Endothelial cell of umbilical vein (primary cell): Measurements from ENCODE around the gene CALN1. TPM values are rescaled to one million over a fixed set of nuclear protein-coding genes. Genes with fewer than 3 reads are reported as not detected.

ENCODE experiments used
- BruUV-seq: library from RNA; stranded (reverse); fragments of 400-500 nt; replicated peaks from 2 replicates; lab custom pipeline; 2021; lab: Mats Ljungman, UMichigan
- CTCF ChIA-PET: fragments of 300-600, 350-600 bp; sonication (Branson Sonifier 250); formaldehyde crosslinking; loops from one replicate; lab custom pipeline; 2021; ENCODE audit warnings: antibody characterized with exemption, inconsistent platforms; lab: Charles Lee
- POLR2A ChIA-PET: fragments of 300-600, 350-600 bp; sonication (Branson Sonifier 250); formaldehyde crosslinking; loops from one replicate; lab custom pipeline; 2021; ENCODE audit warnings: antibody characterized with exemption, inconsistent platforms; lab: Charles Lee
- DNase-seq: peaks from one replicate; pipeline ENCODE4 v3.0.0-alpha.2; 2011; ENCODE audit warnings: low read depth, low spot score
- FAIRE-seq: peaks from 2 replicates; lab custom pipeline; 2011; peaks lifted over from hg19 to GRCh38; lab: Jason Lieb, UNC
- H2AFZ ChIP-seq: 2 replicates; pipeline ENCODE4 v1.6.0; 2012; ENCODE audit warnings: low read depth, low read length, control low read depth, inconsistent platforms
- H3K27ac ChIP-seq: 2 replicates; pipeline ENCODE4 v1.5.1; 2011; ENCODE audit warnings: low read depth, mild to moderate bottlenecking, control low read depth, low read length, moderate library complexity; ENCODE audit not compliant: insufficient read depth
- H3K27me3 ChIP-seq, 2 experiments: 2 replicates each; pipeline versions ENCODE4 v1.6.0 to v1.6.1; 2011; ENCODE audit warnings: low read length in 2 of 2, mixed read lengths in 1 of 2; ENCODE audit not compliant: control insufficient read depth in 2 of 2, insufficient read depth in 2 of 2
- H3K36me3 ChIP-seq, 2 experiments: 2 replicates in 1 of 2; 3 replicates in 1 of 2; pipeline ENCODE4 v1.5.1; 2011; ENCODE audit warnings: low read length in 2 of 2, mild to moderate bottlenecking in 1 of 2, moderate library complexity in 1 of 2; ENCODE audit not compliant: control insufficient read depth in 2 of 2, insufficient read depth in 2 of 2; ENCODE audit errors: extremely low read depth in 1 of 2
- H3K4me1 ChIP-seq: 3 replicates; pipeline ENCODE4 v1.5.1; 2011; ENCODE audit warnings: mild to moderate bottlenecking, low read length; ENCODE audit not compliant: control insufficient read depth, insufficient read depth; ENCODE audit errors: extremely low read depth
- H3K4me2 ChIP-seq: 2 replicates; pipeline ENCODE4 v1.6.1; 2011; ENCODE audit warnings: low read length, control low read depth, mixed read lengths; ENCODE audit not compliant: insufficient read depth
- H3K4me3 ChIP-seq, 3 experiments: fragments of 200-600 bp in 1 of 3; sonication (generic), shearing (Covaris generic) in 1 of 3; replicated peaks in 1 of 3; 2 replicates each; pipeline ENCODE4 v1.5.1; 2011 to 2016; ENCODE audit warnings: control low read depth in 3 of 3, low read length in 3 of 3, mild to moderate bottlenecking in 2 of 3, inconsistent platforms in 1 of 3, low read depth in 1 of 3, moderate library complexity in 1 of 3; ENCODE audit not compliant: insufficient read depth in 1 of 3
- H3K79me2 ChIP-seq: 2 replicates; pipeline ENCODE4 v1.6.0; 2012; ENCODE audit warnings: low read length, inconsistent platforms; ENCODE audit not compliant: control insufficient read depth, insufficient read depth
- H3K9ac ChIP-seq: replicated peaks from 2 replicates; pipeline ENCODE3; 2011; ENCODE audit warnings: low read length, control low read depth; ENCODE audit not compliant: insufficient read depth; ENCODE audit errors: extremely low read depth
- H3K9me1 ChIP-seq: replicated peaks from 3 replicates; pipeline ENCODE4 v1.6.0; 2011; ENCODE audit warnings: mild to moderate bottlenecking, low read length; ENCODE audit not compliant: control insufficient read depth, insufficient read depth; ENCODE audit errors: extremely low read depth
- H3K9me3 ChIP-seq: replicated peaks from 2 replicates; pipeline ENCODE4 v1.5.1; 2012; ENCODE audit warnings: low read length, inconsistent platforms; ENCODE audit not compliant: control insufficient read depth, insufficient read depth
- H4K20me1 ChIP-seq: replicated peaks from 2 replicates; pipeline ENCODE3; 2011; ENCODE audit warnings: mild to moderate bottlenecking, low read length; ENCODE audit not compliant: control insufficient read depth, insufficient read depth; ENCODE audit errors: extremely low read depth
- CTCF ChIP-seq, 2 donors: IDR thresholded peaks; 1 replicate in 1 of 2; 2 replicates in 1 of 2; pipeline ENCODE4 v1.5.1; 2011; ENCODE audit warnings: low read length in 2 of 2, mild to moderate bottlenecking in 2 of 2, moderate library complexity in 2 of 2, control low read depth in 1 of 2, inconsistent platforms in 1 of 2, low read depth in 1 of 2; ENCODE audit not compliant: insufficient read depth in 1 of 2; ENCODE audit errors: extremely low read depth in 1 of 2
- EZH2 ChIP-seq: IDR thresholded peaks from 2 replicates; pipeline ENCODE4 v1.6.1; 2012; ENCODE audit warnings: borderline replicate concordance, low read depth, mild to moderate bottlenecking, moderate library complexity, low read length, inconsistent platforms; ENCODE audit not compliant: severe bottlenecking
- FOS ChIP-seq: IDR thresholded peaks from 2 replicates; pipeline ENCODE4 v1.6.1; 2011; ENCODE audit warnings: mild to moderate bottlenecking, low read length, moderate library complexity, borderline replicate concordance; ENCODE audit not compliant: insufficient read depth
- GATA2 ChIP-seq: IDR thresholded peaks from 2 replicates; pipeline ENCODE4 v1.7.0; 2011; ENCODE audit warnings: low read depth, mild to moderate bottlenecking, moderate library complexity, mixed read lengths, low read length; ENCODE audit not compliant: insufficient read length, insufficient read depth
- JUN ChIP-seq: IDR thresholded peaks from 2 replicates; pipeline ENCODE4 v1.6.1; 2011; ENCODE audit warnings: borderline replicate concordance, low read depth; ENCODE audit not compliant: insufficient read length, insufficient read depth
- MAX ChIP-seq: IDR thresholded peaks from 2 replicates; pipeline ENCODE4 v1.6.1; 2011; ENCODE audit not compliant: insufficient read depth, insufficient read length
- MYC ChIP-seq: IDR thresholded peaks from one replicate; pipeline ENCODE4 v1.6.1; 2011; ENCODE audit warnings: mild to moderate bottlenecking, low read depth, low read length
- POLR2A ChIP-seq: IDR thresholded peaks from 2 replicates; pipeline ENCODE4 v1.6.1; 2012; ENCODE audit warnings: low read depth, mild to moderate bottlenecking, control low read depth, low read length
- POLR2AphosphoS5 ChIP-seq: IDR thresholded peaks from 2 replicates; pipeline ENCODE4 v1.6.1; 2012; ENCODE audit warnings: low read depth, mild to moderate bottlenecking, control low read depth, low read length, moderate library complexity; ENCODE audit not compliant: insufficient read depth
- dilution Hi-C: fragments of 300-500 bp; cut with MboI; formaldehyde crosslinking; loops from one replicate; pipeline ENCODE4 v1.15.0; 2019; ENCODE audit warnings: low sequenced_read_pairs; ENCODE audit not compliant: extremely low pct_ligation_motif_present
- intact Hi-C: fragments of 100-400 bp; cut with micrococcal nuclease; formaldehyde crosslinking; loops from one replicate; pipeline ENCODE4 v1.10.0; 2022
- polyA plus RNA-seq, 4 experiments: library from polyadenylated mRNA; depleted of rRNA in 3 of 4; stranded (reverse) in 3 of 4; unstranded in 1 of 4; fragments of >200 nt; gene quantifications; 2 replicates each; pipeline versions ENCODE4 v1.2.1 to v1.2.3, GENCODE V29; 2011 to 2012; ENCODE audit warnings: missing spikeins in 1 of 4
- total RNA-seq: library from RNA; stranded (reverse); gene quantifications from 2 replicates; pipeline ENCODE4 v1.2.3, GENCODE V29; 2021

The CALN1 gene
- total and polyA plus RNA-seq, 2 donors (not counting 3 experiments of a cell fraction or from before 2014, with no cell fraction given): not detected

- H4K20me1 ChIP-seq: no peaks in the 10 kb centered on the region
- no TSS peak for BruUV-seq
- H3K9ac ChIP-seq: no peak overlapping the region
- DNase-seq: no peak
- no peak for FAIRE-seq
- no peaks in the 10 kb centered on the region for H3K36me3 ChIP-seq
- POLR2A ChIA-PET: no interaction called here
- no peak overlapping the region for H3K4me3 ChIP-seq
- no peak overlapping the region for H3K4me2 ChIP-seq
- no peaks in the 10 kb centered on the region for H3K9me1 ChIP-seq
- CTCF ChIA-PET: no interaction called here
- intact Hi-C loops (no loop called here), dilution Hi-C loops (no loop called here)
- H3K4me1 ChIP-seq: no peaks in the 10 kb centered on the region
- no peaks in the 10 kb centered on the region for H3K79me2 ChIP-seq
- no peak overlapping the region for H3K27ac ChIP-seq
- H3K27me3 ChIP-seq: no peaks in the 10 kb centered on the region
- TF ChIP-seq POLR2AphosphoS5 (no peak), CTCF (IDR thresholded peaks at IDR 0.05; ENCODE audit: extremely low read depth in 1 of 2, insufficient read depth in 1 of 2, low read depth in 1 of 2, low read length in 2 of 2) (no peak), MAX (no peak), EZH2 (no peak), POLR2A (no peak), JUN (no peak), GATA2 (no peak), MYC (no peak), FOS (no peak)
- no peak overlapping the region for H2AFZ ChIP-seq
- H3K9me3 ChIP-seq: peaks cover 7% of the 10 kb centered on the region
Measured at GRCh38 chr7:71912476-71912875, 499.7 kb downstream of the CALN1 start.
